GM20000 (cell line): ENCODE results near the gene CCM2.

Experiments
- DNase-seq: peaks from one replicate; pipeline ENCODE4 v3.0.0; 2012; ENCODE audit warnings: low spot score
- TF ChIP-seq, protein P1 (sequence below): IDR thresholded peaks from 2 replicates; pipeline ENCODE4 v1.5.1; 2012; ENCODE audit warnings: mild to moderate bottlenecking, control low read depth; ENCODE audit errors: extremely low read depth, missing control alignments

The CCM2 gene

GRCh38 chr7:45048748-45049147 is 48.7 kb downstream of the CCM2 start:
- TF ChIP-seq, protein P1, sequence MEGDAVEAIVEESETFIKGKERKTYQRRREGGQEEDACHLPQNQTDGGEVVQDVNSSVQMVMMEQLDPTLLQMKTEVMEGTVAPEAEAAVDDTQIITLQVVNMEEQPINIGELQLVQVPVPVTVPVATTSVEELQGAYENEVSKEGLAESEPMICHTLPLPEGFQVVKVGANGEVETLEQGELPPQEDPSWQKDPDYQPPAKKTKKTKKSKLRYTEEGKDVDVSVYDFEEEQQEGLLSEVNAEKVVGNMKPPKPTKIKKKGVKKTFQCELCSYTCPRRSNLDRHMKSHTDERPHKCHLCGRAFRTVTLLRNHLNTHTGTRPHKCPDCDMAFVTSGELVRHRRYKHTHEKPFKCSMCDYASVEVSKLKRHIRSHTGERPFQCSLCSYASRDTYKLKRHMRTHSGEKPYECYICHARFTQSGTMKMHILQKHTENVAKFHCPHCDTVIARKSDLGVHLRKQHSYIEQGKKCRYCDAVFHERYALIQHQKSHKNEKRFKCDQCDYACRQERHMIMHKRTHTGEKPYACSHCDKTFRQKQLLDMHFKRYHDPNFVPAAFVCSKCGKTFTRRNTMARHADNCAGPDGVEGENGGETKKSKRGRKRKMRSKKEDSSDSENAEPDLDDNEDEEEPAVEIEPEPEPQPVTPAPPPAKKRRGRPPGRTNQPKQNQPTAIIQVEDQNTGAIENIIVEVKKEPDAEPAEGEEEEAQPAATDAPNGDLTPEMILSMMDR, result no peak
- no peak for DNase-seq

GRCh38 chr7:45050198-45050597 is 50.2 kb downstream of the CCM2 start:
- DNase-seq, result no peak
- TF ChIP-seq, protein P1, result no peak

DNA sequence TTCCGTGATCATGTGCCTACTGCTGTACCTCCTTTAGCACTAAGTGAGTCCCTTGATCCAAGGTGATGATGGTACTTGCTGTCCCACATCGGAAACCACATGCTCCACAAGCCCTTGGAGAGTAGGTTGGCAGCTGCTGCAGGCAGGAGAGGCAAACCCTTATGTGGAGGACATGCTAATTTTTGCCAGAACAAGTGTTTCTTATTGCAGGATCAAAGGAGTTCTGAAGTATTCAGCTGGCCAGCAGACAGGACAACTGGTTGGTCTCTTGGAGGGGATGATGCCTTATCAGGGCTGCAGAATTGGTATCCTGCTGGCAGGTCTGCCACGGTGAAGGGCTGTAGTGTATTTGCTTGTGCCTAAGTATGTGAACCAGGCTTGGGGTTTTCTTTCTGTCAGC is 52.0 kb downstream of the CCM2 start:
- TF ChIP-seq, protein P1, result no peak
- DNase-seq, result no peak

DNA sequence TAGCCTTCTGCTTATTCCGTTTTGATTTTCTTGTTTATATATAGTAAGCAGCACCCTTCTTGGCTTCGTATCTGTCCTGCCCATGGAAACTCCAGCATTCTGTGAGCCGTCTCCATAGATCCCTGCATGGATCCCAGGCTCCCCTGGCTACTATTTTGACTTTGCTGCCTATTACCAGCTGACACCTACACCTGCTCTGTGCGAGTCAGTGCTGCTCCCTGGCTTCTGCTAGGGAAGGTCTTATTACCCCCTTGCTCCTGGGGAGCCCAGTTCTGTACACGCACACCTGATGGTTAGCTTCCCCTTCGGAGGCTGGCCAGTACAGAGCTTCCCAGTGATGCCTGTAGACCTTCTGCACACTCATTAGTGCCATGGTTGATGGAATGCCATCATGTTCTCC is 53.4 kb downstream of the CCM2 start:
- TF ChIP-seq, protein P1, result no peak
- DNase-seq, result no peak

DNA sequence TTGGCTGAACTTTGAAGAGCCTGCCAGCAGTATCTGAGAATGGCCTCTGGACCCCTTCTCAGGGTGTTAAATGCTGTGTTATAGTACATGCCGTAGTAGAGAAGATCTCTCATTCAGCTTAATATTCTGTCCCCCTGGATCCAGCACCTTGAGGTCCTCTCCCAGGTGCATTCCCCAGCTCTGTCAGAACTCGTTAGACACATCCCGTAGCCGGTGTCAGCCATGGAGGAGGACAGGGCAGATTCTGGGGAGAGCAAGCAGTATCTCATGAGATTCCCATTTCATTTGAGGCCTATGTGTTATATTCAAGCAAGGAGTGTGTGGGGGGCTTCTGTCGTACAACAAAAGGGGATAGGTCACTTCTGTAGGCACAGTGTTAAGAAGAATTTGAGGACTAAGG is 53.9 kb downstream of the CCM2 start:
- TF ChIP-seq, protein P1, result no peak
- no peak for DNase-seq

DNA sequence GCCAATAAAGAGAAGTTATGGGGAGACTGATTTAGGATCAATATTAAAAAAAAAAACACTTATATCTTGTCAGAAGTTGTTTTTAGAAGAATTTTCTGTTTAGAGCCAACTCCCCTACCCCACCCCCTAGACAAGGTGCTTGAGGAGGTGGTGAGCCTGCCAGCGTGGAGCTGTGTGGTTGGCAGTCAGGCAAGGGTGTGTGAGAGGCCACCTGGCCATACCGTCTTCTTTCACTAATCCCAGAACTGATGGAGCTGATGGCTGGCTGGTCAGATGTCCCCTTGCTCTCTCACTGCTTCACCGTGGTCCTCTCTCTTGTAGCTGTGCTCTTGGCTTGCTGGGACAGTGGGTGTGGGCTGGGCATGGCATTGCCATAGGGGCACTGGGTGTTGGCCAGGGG is 54.4 kb downstream of the CCM2 start:
- TF ChIP-seq, protein P1, result no peak
- no peak for DNase-seq

GRCh38 chr7:45055016-45055415 is 55.0 kb downstream of the CCM2 start:
- DNase-seq, result no peak
- TF ChIP-seq, protein P1, result no peak
